Inflammatory macrophage treated with lipopolysaccharide for 4 hours (primary cell): ENCODE data around the gene ART5.

Source experiments
- DNase-seq: peaks from one replicate; pipeline ENCODE4 v3.0.0-alpha.2; 2020

ART5 gene, protein sequence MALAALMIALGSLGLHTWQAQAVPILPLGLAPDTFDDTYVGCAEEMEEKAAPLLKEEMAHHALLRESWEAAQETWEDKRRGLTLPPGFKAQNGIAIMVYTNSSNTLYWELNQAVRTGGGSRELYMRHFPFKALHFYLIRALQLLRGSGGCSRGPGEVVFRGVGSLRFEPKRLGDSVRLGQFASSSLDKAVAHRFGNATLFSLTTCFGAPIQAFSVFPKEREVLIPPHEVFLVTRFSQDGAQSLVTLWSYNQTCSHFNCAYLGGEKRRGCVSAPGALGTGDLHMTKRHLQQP

DNA sequence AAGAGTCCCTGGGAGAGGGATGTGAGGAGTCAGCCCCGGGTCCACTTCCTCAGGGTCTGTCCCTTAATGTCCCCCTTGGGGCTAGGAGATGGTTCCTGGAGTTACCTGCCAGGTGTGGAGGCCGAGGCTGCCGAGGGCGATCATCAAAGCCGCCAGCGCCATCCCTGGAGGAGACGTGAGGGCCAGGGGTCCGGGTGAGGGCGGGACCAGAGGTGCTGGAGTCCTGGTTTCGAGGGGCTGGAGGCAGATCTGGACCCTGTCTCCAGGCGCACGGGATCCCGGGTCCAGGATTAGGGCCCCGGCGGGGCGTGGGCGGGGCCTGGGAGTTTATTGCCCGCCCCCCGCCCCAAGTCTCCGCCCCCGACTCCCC, at the start of gene ART5:
Gene ART5 (minus strand): TSS at position 292 of the 370 bp plus-strand sequence. CDS start 130 bp downstream, at position 162.
- DNase-seq: no peak

DNA sequence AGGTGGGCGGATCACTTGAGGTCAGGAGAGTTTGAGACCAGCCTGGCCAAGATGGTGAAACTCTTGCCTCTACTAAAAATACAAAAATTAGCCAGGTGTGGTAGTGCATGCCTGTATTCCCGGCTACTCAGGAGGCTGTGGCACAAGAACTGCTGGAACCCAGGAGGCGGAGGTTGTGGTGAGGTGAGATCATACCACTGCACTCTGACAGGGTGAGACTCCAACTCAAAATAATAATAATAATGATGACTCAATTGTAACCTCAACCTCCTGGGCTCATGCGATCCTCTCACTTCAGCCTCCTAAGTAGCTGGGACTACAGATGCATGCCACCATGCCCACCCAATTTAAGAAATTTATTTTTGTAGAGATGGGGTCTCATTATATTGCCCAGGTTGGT, 45.0 kb upstream of the ART5 start:
- DNase-seq: no peak

DNA sequence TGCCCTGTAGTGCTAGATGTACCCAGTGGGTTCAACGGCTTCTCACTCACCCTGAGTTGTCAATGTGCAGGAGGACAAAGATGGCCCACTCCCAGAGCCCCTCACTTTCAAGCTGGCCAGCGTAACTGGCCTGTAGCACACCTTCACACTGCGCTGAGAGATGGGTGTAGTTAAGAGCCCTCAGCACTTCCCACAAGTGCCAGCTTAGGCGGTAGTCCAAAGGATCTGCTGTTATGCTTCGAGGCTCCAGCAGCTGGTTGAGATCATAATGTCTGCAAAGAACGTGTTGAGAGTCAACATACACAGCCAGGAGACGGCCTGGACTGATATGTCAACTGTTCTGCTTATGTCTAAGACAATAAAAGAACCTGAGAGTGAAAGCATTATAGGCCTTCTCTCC, 44.1 kb upstream of the ART5 start:
- no peak for DNase-seq

DNA sequence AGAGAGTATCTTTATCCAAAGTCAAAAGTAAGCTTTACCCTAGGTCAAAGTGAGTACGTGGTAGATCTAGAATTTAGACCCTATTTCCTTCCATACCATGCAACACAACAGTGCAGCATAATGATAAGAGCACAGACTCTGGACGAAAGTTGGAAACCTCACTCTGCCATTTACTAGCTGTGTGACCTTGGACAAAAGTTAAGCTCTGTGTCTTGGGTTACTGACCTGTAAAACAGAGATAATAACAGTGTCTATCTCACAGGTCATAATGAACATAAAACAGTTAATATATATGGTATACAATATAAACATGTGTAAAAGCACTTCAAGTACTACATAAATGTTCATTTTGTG, 43.0 kb upstream of the ART5 start:
- no peak for DNase-seq

DNA sequence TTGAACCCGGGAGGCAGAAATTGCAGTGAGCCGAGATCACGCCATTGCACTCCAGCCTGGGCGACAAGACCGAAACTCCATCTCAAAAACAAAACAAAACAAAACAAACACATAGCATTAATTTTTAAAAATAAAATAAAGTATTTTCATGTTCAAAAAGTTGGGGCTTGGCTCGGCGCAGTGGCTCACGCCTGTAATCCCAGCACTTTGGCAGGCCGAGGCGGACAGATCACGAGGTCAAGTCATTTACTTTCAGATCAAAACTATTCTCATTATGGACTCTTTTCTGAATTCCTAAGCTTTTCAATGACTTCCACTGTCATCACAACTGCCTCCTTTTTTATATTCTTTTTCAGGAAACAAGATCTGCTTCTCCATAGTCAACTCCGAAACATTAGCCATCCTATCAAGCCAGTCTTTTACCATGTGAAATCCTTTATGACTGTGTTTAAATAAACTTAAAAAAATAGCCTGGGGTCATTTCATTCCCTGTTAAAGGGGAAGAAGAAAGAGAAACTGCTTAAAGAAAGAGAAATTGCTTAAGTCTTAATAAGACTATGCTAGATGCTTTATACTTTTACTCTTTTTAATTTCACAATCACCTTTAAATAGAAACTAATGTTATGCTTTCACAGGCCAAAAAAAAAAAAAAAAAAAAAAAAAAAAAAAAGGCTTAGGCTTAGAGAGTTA, 42.5 kb upstream of the ART5 start:
- peak; percentile 81 for DNase-seq

DNA sequence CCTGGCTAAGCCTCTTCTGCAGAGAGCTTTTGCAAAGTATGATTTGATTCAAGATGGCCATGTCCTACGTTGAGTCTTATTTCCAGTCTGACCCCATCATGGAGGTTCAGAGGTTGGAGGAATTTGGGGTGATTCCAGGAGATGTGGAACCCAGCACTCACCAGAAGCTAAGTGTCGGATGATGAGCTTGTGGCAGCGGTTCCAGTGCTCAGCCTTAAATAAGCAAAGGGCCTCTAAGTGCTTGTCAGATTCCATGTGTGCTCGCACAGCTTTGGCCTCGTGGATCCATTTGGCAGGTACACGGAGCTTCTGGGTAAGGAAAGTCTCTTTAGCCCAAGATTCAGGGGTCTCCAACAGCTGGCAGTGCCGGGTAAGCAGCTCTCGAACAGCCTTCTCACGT, 41.2 kb upstream of the ART5 start:
- DNase-seq: no peak

DNA sequence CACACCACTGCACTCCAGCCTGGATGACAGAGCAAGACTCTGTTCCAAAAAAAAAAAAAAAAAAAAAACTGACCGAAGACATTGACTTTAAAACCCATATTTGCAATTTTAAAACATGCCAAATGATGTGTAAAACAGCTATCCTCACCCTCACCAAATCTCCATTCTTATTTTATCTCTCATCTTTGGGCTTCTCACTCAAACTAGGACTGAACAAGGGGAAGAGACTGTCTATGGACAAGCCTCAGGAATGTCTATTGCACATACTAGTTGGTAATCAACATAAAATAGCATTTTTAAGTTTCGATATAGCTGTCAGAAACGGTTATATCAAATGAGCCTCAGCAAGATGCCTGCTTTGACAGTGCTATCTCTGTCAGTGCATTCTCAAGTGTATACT, 37.3 kb upstream of the ART5 start:
- DNase-seq: no peak

DNA sequence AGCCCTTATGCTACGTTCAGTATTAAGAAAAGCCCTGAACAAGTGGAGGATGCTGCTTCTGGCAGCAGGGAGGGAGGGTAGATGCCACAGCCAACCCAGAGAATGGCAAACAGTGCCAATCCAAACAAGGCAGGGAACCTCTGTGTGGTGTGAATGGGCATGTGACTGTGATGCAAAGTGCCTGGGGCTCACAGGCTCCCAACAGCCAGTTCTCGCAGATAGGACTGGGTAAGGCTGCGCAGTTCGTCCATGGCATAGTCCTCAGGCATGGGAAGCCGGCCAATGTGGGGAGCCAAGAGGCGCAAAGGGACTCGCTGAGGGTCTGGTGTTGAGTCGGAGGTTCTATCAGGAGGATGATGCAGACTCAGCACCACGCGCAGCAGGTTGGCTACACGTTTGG, 34.2 kb upstream of the ART5 start:
- DNase-seq: no peak

DNA sequence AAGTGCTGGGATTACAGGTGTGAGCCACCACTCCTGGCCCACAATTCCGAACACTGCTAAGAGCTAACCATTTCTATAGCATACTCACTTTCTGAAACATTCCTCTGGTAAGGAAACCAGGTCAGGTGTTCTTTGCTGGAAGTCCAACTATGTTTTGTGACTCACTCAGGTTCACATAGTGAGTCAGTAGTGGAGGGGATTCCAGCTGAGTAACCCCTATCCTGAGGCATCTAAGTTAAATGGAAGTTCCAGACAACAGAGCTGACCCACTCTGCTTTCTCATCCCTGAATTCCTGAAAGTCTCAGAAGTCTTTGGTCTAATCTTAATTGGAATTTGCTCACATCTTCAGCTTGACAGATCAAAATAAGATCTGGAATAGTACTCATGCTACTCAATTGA, 32.4 kb upstream of the ART5 start:
- no peak for DNase-seq

DNA sequence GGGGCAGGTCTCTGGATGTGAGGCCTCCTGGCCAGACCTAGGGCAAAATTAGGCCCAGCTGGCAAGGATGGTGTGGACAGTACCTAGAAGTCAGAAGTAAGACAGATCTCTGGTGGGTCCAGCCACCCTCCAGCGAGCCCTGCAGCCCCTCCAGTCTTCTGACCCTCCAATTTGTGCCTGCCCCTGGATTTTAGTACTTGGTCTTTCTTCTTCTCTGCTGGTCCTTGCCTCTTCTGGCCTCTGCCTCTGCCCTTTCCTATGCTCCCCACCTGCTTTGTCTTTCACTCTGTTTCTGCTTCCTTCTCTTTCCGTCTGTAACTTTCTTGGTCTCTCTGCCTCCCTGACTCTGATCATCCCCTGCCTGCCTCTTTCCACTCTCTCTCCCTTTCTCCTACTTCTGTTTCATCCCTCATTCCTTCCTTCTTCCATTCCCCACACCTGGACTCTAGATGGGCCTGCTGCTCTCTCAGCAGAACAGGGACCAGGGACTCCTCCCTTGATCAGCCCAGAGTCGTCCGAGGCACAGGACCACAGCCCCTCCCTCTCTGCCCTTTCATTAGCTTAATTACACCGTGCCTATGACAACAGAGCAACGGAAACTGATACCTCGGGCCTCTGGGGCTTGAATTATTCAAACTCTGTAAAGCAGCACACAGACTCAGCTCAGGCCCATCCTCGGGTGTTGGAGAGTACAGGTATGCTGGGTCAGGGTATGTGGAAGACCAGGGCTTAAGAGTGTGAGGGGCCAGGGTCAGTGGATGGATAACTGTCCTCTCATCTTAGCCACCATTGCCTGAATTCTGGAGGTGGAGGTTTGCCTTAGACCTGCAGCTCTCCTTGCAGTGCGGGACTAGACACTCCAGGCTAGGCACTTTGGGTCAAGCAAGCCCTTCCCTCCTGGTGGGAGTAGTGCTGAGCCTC, 29.8 kb upstream of the ART5 start, which contains the start of gene CHRNA10:
Gene CHRNA10 (minus strand): TSS at position 51 of the 921 bp plus-strand sequence. CDS start 72 bp downstream, outside the sequence.
- DNase-seq: no peak

DNA sequence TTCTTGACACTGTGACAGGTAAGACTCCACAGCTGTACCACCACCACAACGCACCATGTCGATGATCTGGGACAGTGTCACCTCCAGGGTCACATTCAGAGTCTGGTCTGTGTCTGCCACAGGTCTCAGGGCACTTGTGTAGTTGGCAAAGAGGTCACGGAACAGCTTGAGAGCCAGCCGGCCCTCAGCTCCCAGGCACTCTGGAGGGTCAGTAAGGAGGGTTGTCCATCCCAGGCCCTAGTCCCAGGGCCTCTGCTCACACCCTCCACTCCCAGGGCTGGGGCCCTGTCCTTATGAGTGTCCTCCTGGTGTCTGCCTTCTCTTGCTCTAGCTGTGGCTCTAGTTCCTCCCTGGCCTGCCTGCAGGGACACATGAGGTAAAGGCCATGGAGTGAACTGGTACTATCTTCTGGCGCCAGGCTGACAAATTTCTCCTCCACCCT, 28.0 kb upstream of the ART5 start:
- no peak for DNase-seq

DNA sequence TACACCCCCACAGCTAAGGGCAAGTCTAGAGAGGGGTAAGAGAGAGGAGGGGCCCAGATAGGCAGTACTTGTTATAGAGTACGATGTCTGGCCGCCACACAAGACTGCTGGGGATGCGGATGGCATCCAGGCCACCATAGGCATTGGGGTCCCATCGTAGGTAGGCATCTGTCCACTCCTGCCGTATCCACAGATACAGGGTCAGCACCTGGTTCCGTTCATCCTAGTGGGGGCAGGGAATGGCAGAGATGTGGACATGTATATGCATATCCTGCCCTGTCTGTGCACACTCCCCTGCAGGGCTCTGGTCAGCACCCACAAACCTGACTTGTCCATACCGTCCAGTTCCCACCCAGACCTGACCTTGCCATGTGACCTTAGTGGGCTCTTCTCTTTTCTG, 27.3 kb upstream of the ART5 start:
- no peak for DNase-seq

DNA sequence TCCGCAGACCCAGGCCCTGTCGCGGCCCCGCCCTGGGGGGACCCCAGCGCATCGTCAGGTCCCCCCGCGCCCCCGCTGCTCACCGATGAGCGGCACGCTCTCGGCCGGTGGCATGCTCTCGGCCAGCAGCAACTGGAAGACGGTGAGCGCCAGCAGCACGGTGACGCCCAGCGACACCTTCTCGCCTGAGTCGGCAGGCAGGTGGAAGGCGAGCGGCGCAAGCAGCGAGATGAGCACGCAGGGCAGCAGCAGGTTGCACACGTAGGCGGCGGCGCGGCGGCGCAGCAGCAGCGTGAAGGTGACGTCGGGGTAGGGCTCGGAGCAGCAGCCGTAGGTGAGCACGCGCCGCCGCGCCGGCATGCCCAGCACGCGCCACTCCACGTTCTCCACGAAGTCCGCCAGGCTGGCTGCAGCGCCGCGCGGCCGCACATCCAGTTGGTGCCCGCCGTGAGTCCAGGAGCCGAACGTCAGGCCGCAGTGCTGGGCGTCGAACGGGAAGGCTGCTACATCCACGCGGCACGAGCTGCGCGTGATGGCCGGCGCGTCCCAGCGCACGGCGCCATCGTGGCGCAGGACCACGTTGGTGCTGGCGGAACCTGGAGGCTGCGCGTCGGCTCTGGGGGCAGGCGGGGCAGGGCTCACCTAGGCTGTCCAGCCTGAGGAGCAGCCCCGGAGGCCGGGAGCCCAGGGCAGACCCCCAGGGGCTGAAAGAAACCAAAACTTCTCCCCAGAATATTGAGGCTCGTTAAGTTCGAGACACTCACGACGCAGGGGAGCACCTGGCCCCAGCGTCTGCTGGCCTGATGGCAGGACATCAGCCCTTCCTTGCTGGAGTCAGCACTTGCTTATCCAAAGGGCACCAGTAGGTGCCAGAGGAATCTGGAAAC, 25.6 kb upstream of the ART5 start:
- DNase-seq: no peak

DNA sequence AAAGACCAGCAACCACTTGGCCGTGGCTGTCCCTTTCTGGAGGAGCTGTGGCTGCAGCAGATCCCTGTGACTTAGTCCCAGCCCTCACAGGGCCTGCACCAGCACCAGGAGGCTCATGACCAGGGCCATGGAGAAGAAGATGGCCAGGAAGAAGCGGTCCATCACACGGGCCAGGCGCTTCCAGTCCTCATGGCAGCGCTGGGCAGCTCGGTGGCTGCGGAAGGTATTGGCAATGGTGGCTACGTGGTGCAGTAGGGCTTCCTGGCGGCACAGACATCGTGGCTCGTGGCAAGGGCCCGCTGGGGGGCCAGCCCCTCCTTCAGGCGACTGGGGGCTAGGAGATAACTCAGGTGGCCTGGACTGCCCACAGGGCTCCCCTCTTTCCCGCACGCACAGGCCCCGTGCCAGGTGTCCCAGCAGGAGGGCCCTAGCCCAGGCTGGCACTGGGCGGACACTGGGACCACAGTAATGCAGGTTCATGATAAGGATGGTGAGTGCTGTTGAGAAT, 24.3 kb upstream of the ART5 start:
- no peak for DNase-seq

DNA sequence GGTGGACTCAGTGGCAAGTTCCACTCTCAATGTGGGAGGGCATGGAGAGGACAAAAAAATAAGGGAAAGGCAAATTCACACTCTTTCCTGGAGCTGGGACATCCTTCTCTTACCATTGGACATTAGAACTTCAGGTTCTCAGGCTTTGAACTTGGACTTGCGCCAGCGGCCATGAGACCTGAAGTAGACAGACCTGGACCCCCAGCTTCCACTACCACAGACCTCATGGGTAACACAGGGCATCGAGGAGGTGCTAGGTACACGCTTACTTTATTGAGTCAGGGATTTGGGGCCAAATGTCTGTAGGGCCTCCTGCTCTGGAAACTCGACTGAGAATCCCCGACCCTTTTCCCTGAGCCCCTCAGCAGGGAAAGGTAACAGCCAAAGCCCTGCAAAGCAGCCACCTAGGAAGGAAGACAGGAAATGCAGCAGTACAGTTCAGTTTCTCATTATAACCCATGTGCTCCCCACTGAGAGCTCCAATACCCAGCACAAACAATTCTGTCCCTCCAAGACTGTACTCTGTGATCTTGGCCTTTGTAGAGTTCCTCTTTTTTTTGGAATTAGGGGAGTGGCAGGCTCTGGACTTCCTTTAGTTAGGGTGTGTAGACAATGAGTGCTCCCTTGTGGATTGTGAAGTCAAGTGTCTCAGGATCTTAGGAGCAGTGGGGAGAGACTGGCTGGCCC, 23.7 kb upstream of the ART5 start:
- peak; percentile 24 for DNase-seq

DNA sequence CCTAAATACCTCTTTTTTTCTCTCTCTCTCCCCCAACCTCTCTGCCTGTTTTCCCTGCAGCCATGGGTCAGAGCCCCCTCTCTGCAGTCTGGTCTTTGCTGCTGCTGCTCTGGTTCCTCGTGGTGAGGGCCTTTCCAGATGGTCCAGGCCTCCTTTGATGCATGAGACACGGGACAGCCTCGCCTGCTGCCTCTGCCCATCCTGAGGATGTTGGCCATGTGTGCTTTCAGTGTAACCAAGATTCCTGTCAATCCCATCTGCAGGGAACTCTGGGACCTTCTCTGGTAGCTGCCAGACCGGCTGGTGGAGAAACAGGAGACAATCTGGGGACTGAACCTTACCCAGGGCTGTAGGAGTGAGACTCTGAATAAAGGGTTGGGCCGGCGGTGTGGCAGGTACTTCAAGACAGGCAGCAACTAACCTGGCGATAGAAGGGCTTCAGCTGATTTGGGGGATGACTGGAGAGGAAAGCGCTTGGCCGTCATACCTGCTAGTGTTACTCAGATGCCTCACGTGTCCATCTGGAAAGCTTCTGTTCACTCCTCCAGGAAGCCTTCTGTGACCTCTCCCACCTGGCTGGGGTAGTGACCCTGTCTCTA, 22.3 kb upstream of the ART5 start:
- no peak for DNase-seq

DNA sequence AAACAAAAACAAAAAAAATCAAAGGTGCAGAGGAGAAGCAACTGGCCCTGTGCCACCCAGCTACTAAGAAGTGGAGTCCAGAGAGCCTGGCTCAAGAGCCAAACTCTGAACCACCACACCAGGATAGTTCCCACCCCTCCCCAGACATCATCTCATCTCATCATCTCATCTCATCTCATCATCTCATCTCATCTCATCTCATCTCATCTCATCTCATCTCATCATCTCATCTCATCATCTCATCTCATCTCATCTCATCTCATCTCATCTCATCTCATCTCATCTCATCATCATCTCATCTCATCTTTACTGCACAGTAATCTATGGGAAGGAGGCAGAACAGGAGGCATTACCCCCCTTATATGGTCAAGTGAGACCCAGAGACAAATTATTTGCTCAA, 21.1 kb upstream of the ART5 start:
- no peak for DNase-seq

DNA sequence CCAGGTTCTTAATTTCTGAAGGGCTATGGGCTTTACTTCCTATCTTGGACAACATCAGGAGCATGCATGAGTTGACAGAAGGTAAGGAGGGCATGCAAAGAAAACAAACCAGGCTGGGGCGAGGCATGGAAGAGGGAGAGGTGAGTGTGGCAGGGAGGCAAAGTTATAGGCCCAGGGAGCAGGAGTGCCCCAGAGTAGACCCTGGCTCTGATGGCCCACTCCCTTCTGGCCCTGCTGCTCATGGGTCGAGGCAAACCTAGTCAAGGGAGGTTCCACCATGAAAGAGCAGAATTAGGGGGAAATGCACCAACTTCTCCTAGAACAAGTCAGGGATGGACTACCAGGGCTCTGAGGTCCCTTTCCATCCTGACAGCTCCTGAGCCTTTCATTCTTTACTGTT, 19.2 kb upstream of the ART5 start:
- no peak for DNase-seq

DNA sequence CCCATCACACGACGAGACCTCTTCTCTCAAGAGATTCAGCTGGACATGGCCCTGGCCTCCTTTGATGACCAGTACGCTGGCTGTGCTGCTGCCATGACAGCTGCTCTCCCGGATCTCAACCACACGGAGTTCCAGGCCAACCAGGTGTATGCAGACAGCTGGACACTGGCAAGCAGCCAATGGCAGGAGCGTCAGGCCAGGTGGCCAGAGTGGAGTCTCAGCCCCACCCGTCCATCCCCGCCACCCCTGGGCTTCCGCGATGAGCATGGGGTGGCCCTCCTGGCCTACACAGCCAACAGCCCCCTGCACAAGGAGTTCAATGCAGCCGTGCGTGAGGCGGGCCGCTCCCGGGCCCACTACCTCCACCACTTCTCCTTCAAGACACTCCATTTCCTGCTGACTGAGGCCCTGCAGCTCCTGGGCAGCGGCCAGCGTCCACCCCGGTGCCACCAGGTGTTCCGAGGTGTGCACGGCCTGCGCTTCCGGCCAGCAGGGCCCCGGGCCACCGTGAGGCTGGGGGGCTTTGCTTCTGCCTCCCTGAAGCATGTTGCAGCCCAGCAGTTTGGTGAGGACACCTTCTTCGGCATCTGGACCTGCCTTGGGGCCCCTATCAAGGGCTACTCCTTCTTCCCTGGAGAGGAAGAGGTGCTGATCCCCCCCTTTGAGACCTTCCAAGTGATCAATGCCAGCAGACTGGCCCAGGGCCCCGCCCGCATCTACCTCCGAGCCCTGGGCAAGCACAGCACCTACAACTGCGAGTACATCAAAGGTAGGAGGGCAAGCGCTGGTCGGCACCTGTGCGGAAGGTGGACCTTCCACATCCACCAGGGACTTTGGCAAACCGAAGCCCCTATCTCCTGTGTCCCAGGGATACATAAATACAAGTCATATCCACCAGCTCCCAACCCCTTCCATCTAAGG, 18.1 kb upstream of the ART5 start:
- no peak for DNase-seq

DNA sequence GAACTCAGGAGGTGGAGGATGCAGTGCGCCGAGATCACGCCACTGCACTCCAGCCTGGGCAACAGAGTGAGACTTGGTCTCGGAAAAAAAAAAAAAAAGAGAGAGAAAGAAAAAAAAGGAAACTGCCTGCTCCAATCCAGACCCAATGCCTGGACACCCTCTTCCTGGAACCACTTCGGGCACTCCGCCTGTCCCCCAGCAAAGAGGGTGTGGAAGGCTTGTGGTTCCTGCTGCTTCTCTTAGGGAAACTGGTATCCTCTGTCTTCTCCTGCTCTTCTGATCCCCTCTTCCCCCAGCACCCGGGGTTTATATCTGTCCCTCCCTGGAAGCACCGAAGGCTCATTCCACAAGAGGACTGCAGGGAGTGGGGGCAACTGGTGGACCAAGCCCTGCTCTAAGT, 16.5 kb upstream of the ART5 start:
- DNase-seq: no peak
